K562 (cell line): Measurements from ENCODE around the gene SERPINA3. TPM values are rescaled to one million over a fixed set of nuclear protein-coding genes. Genes with fewer than 3 reads are reported as not detected.

Experiments used
- ATAC-seq: fragments of 200-7000 bp; cut with Tn5 transposase; 3 replicates; pipeline ENCODE4 v1.9.1; 2020; ENCODE audit warnings: moderate library complexity
- BruUV-seq: library from RNA; stranded (reverse); fragments of 400-500 nt; replicated peaks from 2 replicates; lab custom pipeline; 2021; lab: Mats Ljungman, UMichigan
- CTCF ChIA-PET: fragments of 300-600 bp; formaldehyde crosslinking; extraction: SDS; loops from one replicate; lab custom pipeline; 2021; ENCODE audit warnings: low intra/inter-chr PET ratio; lab: Yijun Ruan, JAX
- POLR2A ChIA-PET: fragments of 300-600, 350-650 bp; sonication (Branson Sonifier 250); formaldehyde crosslinking; extraction: SDS; loops from one replicate; lab custom pipeline; 2021; ENCODE audit warnings: antibody characterized with exemption, inconsistent platforms; lab: Yijun Ruan, JAX
- DNase-seq, 4 experiments: peaks; one replicate each; pipeline versions ENCODE4 v3.0.0 to v3.0.0-alpha.2; 2011 to 2018; ENCODE audit warnings: low spot score in 3 of 4, mixed read lengths in 3 of 4; ENCODE audit errors: extremely low read depth in 1 of 4
- FAIRE-seq: peaks from 2 replicates; lab custom pipeline; 2011; peaks lifted over from hg19 to GRCh38; lab: Jason Lieb, UNC
- H2AFZ ChIP-seq: 2 replicates; pipeline ENCODE4 v1.6.0; 2011; ENCODE audit warnings: low read depth, low read length, control low read depth, inconsistent platforms
- H3K27ac ChIP-seq: fragments of 200-600 bp; 3 replicates; pipeline ENCODE4 v1.8.0; 2011; ENCODE audit warnings: low read depth, mild to moderate bottlenecking, control low read depth, inconsistent platforms, low read length, moderate library complexity, mixed read lengths; ENCODE audit errors: extremely low read depth
- H3K27me3 ChIP-seq, 2 experiments: fragments of 300-600 bp in 1 of 2; 2 replicates in 1 of 2; 3 replicates in 1 of 2; pipeline versions ENCODE4 v1.6.0 to v1.8.0; 2011; ENCODE audit warnings: inconsistent platforms in 2 of 2, low read length in 2 of 2, mild to moderate bottlenecking in 1 of 2, mixed read lengths in 1 of 2, moderate library complexity in 1 of 2; ENCODE audit not compliant: control insufficient read depth in 2 of 2, insufficient read depth in 2 of 2
- H3K36me3 ChIP-seq: fragments of 300-600 bp; 3 replicates; pipeline ENCODE4 v1.8.0; 2011; ENCODE audit warnings: mild to moderate bottlenecking, low read length, inconsistent platforms; ENCODE audit not compliant: control insufficient read depth, insufficient read depth
- H3K4me1 ChIP-seq, 2 experiments: fragments of 200-600 bp in 1 of 2; replicated peaks in 1 of 2; 2 replicates in 1 of 2; 3 replicates in 1 of 2; pipeline versions ENCODE4 v1.5.1 to v1.8.0; 2011; ENCODE audit warnings: inconsistent platforms in 2 of 2, low read length in 2 of 2, mild to moderate bottlenecking in 1 of 2, mixed read lengths in 1 of 2, moderate library complexity in 1 of 2; ENCODE audit not compliant: control insufficient read depth in 2 of 2, insufficient read depth in 2 of 2
- H3K4me2 ChIP-seq: 2 replicates; pipeline ENCODE4 v1.6.1; 2011; ENCODE audit warnings: low read length, control low read depth, inconsistent platforms, mixed read lengths; ENCODE audit not compliant: insufficient read depth
- H3K4me3 ChIP-seq: fragments of 200-600 bp; sonication (generic), shearing (Covaris generic); 2 replicates; pipeline ENCODE4 v1.5.1; 2016; ENCODE audit warnings: control low read depth, inconsistent platforms
- H3K79me2 ChIP-seq: fragments of 200-600 bp; 3 replicates; pipeline ENCODE4 v1.8.0; 2011; ENCODE audit warnings: low read length, inconsistent platforms; ENCODE audit not compliant: control insufficient read depth, insufficient read depth
- H3K9ac ChIP-seq, 2 experiments: 2 replicates each; pipeline versions ENCODE4 v1.6.0 to v1.6.1; 2011; ENCODE audit warnings: low read depth in 2 of 2, low read length in 2 of 2, control low read depth in 1 of 2, inconsistent platforms in 1 of 2, mild to moderate bottlenecking in 1 of 2, mixed read lengths in 1 of 2; ENCODE audit not compliant: insufficient read depth in 1 of 2
- H3K9me1 ChIP-seq: one replicate; pipeline ENCODE4 v1.6.0; 2011; ENCODE audit warnings: inconsistent platforms, mild to moderate bottlenecking, low read length, moderate library complexity; ENCODE audit not compliant: control insufficient read depth, insufficient read depth
- H3K9me3 ChIP-seq: replicated peaks from 2 replicates; pipeline ENCODE4 v1.5.1; 2011; ENCODE audit warnings: low read depth, low read length, inconsistent platforms; ENCODE audit not compliant: control insufficient read depth, insufficient read depth
- H4K20me1 ChIP-seq: replicated peaks from 2 replicates; pipeline ENCODE4 v1.6.1; 2011; ENCODE audit warnings: low read length, inconsistent platforms, mixed read lengths; ENCODE audit not compliant: control insufficient read depth, insufficient read depth
- CBFA2T2 ChIP-seq: fragments of 450-650 bp; conservative IDR thresholded peaks from 2 replicates; pipeline ENCODE4 v1.6.1; 2017; ENCODE audit warnings: mild to moderate bottlenecking
- MTA3 ChIP-seq: fragments of 450-650 bp; formaldehyde crosslinking; IDR thresholded peaks from 2 replicates; pipeline ENCODE4 v1.6.1; 2017; ENCODE audit warnings: mild to moderate bottlenecking, borderline replicate concordance
- NCOA4 ChIP-seq: fragments of 450-650 bp; IDR thresholded peaks from 2 replicates; pipeline ENCODE4 v1.6.1; 2018; ENCODE audit warnings: mild to moderate bottlenecking; ENCODE audit not compliant: partially characterized antibody
- NCOR1 ChIP-seq: fragments of 450-650 bp; IDR thresholded peaks from 2 replicates; pipeline ENCODE4 v1.6.1; 2016; ENCODE audit warnings: mild to moderate bottlenecking, moderate library complexity
- NFE2L1 ChIP-seq: fragments of 450-650 bp; IDR thresholded peaks from 2 replicates; pipeline ENCODE4 v1.6.1; 2016; ENCODE audit warnings: missing genetic modification characterization, low read depth, mild to moderate bottlenecking, missing compliant biosample characterization, moderate library complexity, borderline replicate concordance
- PHF8 ChIP-seq: fragments of 200-600 bp; sonication (generic); IDR thresholded peaks from 2 replicates; pipeline ENCODE4 v1.6.1; 2012; ENCODE audit warnings: mixed run types, mild to moderate bottlenecking, inconsistent platforms, low read length, moderate library complexity, borderline replicate concordance
- RUNX1 ChIP-seq: sonication (generic); IDR thresholded peaks from 2 replicates; pipeline ENCODE4 v1.6.1; 2016; ENCODE audit warnings: antibody characterized with exemption, low read depth
- TRIM28 ChIP-seq: fragments of 450-650 bp; IDR thresholded peaks from 2 replicates; pipeline ENCODE4 v1.6.1; 2017
- XRCC5 ChIP-seq: fragments of 200-400 bp; formaldehyde crosslinking; IDR thresholded peaks from 2 replicates; pipeline ENCODE4 v1.6.1; 2017; ENCODE audit warnings: low read depth, mild to moderate bottlenecking, low read length
- ZBTB1 ChIP-seq: sonication (generic); formaldehyde crosslinking; IDR thresholded peaks from 2 replicates; pipeline ENCODE4 v1.8.1; 2023; ENCODE audit warnings: missing genetic modification reagents, low read depth, mild to moderate bottlenecking, borderline replicate concordance
- ZBTB2 ChIP-seq: fragments of 450-650 bp; IDR thresholded peaks from 2 replicates; pipeline ENCODE4 v1.6.1; 2016; ENCODE audit warnings: antibody characterized with exemption
- ZKSCAN3 ChIP-seq: fragments of 250-450 bp; sonication (Bioruptor Pico); IDR thresholded peaks from 2 replicates; pipeline ENCODE4 v1.4.0; 2020
- WGBS: fragments of 100-300 bp; shearing (Covaris generic); methylation state at CpG from one replicate; pipeline ENCODE4 v1.1.6; 2016; ENCODE audit warnings: low coverage, mixed read lengths; ENCODE audit not compliant: insufficient coverage; ENCODE audit errors: missing lambda C conversion rate; 5-methylcytosine and 5-hydroxymethylcytosine counted together
- in situ Hi-C: fragments of 300-500 bp; cut with MboI; formaldehyde crosslinking; loops from 4 replicates; pipeline ENCODE4 v1.15.0; 2018; ENCODE audit warnings: inconsistent platforms, mixed read lengths
- intact Hi-C: fragments of 100-400 bp; cut with micrococcal nuclease; formaldehyde crosslinking; loops from 2 replicates; pipeline ENCODE4 v1.14.2; 2022
- polyA plus RNA-seq, 8 experiments: library from polyadenylated mRNA; depleted of rRNA in 4 of 8; stranded (reverse) in 5 of 8; unstranded in 3 of 8; fragments of >200 nt; fragmentation: Nextera tagmentation in 2 of 8; fragmentation: Illumina TruSeq in 1 of 8; extraction: Ambion mirVana in 2 of 8; extraction: Trizol in 1 of 8; gene quantifications; 2 replicates each; pipeline versions ENCODE4 v1.2.1 to v1.2.3, GENCODE V29; 2011 to 2014; ENCODE audit warnings: inconsistent platforms in 1 of 8, missing spikeins in 1 of 8
- total RNA-seq, 7 experiments: library from RNA; depleted of rRNA in 6 of 7; stranded (reverse); fragments of >200 nt in 6 of 7; fragmentation: Illumina TruSeq in 2 of 7; extraction: Trizol in 2 of 7; gene quantifications; 2 replicates each; pipeline versions ENCODE4 v1.2.1 to v1.2.3, GENCODE V29; 2011 to 2021; ENCODE audit warnings: low replicate concordance in 1 of 7
- TF ChIP-seq, protein P1 (sequence below): sonication (generic); IDR thresholded peaks from 2 replicates; pipeline ENCODE4 v1.6.1; 2016
- TF ChIP-seq, protein P2 (sequence below): fragments of 250-450 bp; sonication (Bioruptor Pico); IDR thresholded peaks from 2 replicates; pipeline ENCODE4 v1.8.0; 2021; ENCODE audit warnings: borderline replicate concordance, mild to moderate bottlenecking, moderate library complexity; ENCODE audit not compliant: poor library complexity, severe bottlenecking

The SERPINA3 gene
- total and polyA plus RNA-seq, 9 of the 15 experiments (the other 6 are each of a cell fraction or from before 2014, with no cell fraction given), result 2.3 TPM; not detected in 8

- H3K79me2 ChIP-seq, result no peaks in the 10 kb centered on the region
- no peak overlapping the region for H3K9ac ChIP-seq
- H3K9me1 ChIP-seq, result no peaks in the 10 kb centered on the region
- no peak for ATAC-seq
- POLR2A ChIA-PET, result no interaction called here
- H3K4me3 ChIP-seq, result no peak overlapping the region
- H4K20me1 ChIP-seq, result no peaks in the 10 kb centered on the region
- WGBS, result 0% methylated on average over 5 of the region's 5 CpGs
- H2AFZ ChIP-seq, result no peak overlapping the region
- H3K36me3 ChIP-seq, result no peaks in the 10 kb centered on the region
- no peaks in the 10 kb centered on the region for H3K27me3 ChIP-seq
- no peak for TF ChIP-seq ZBTB2
- TF ChIP-seq NCOR1, result no peak
- TF ChIP-seq NFE2L1 (tag), result no peak
- TF ChIP-seq, protein P1, sequence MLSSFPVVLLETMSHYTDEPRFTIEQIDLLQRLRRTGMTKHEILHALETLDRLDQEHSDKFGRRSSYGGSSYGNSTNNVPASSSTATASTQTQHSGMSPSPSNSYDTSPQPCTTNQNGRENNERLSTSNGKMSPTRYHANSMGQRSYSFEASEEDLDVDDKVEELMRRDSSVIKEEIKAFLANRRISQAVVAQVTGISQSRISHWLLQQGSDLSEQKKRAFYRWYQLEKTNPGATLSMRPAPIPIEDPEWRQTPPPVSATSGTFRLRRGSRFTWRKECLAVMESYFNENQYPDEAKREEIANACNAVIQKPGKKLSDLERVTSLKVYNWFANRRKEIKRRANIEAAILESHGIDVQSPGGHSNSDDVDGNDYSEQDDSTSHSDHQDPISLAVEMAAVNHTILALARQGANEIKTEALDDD, result no peak
- no peak for TF ChIP-seq ZBTB1
- no peak for TF ChIP-seq XRCC5
- no peak for TF ChIP-seq RUNX1
- TF ChIP-seq, protein P2, sequence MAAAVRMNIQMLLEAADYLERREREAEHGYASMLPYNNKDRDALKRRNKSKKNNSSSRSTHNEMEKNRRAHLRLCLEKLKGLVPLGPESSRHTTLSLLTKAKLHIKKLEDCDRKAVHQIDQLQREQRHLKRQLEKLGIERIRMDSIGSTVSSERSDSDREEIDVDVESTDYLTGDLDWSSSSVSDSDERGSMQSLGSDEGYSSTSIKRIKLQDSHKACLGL (CRISPR knock-in tag), result no peak
- no peak for TF ChIP-seq CBFA2T2
- no peak for TF ChIP-seq TRIM28
- no peak for TF ChIP-seq NCOA4
- no peak for TF ChIP-seq PHF8
- TF ChIP-seq MTA3, result no peak
- TF ChIP-seq ZKSCAN3, result no peak
- CTCF ChIA-PET, result no interaction called here
- in situ Hi-C loops (no loop called here), intact Hi-C loops (no loop called here)
- DNase-seq, result no peak
- no peaks in the 10 kb centered on the region for H3K9me3 ChIP-seq
- no peak overlapping the region for H3K4me2 ChIP-seq
- BruUV-seq, result no TSS peak
- no peak for FAIRE-seq
- H3K4me1 ChIP-seq, result no peaks in the 10 kb centered on the region
- no peak overlapping the region for H3K27ac ChIP-seq
Observed at GRCh38 chr14:94621358-94622134, 9.4 kb downstream of the SERPINA3 start.
